Endothelial cell of umbilical vein (primary cell): ENCODE results near the gene PEDS1. TPM values are rescaled to one million over a fixed set of nuclear protein-coding genes. Genes with fewer than 3 reads are reported as not detected.

Experiments used
- Bru-seq: library from RNA; stranded (reverse); fragments of 400-500 nt; gene quantifications from one replicate; lab custom pipeline; 2021; lab: Mats Ljungman, UMichigan
- BruChase-seq, 2 experiments: library from RNA; stranded (reverse); fragments of 400-500 nt; gene quantifications; one replicate each; lab custom pipeline; 2021; lab: Mats Ljungman, UMichigan
- BruUV-seq: library from RNA; stranded (reverse); fragments of 400-500 nt; replicated peaks from 2 replicates; lab custom pipeline; 2021; lab: Mats Ljungman, UMichigan
- CTCF ChIA-PET: fragments of 300-600, 350-600 bp; sonication (Branson Sonifier 250); formaldehyde crosslinking; loops from one replicate; lab custom pipeline; 2021; ENCODE audit warnings: antibody characterized with exemption, inconsistent platforms; lab: Charles Lee
- POLR2A ChIA-PET: fragments of 300-600, 350-600 bp; sonication (Branson Sonifier 250); formaldehyde crosslinking; loops from one replicate; lab custom pipeline; 2021; ENCODE audit warnings: antibody characterized with exemption, inconsistent platforms; lab: Charles Lee
- DNase-seq: peaks from one replicate; pipeline ENCODE4 v3.0.0-alpha.2; 2011; ENCODE audit warnings: low read depth, low spot score
- FAIRE-seq: peaks from 2 replicates; lab custom pipeline; 2011; peaks lifted over from hg19 to GRCh38; lab: Jason Lieb, UNC
- H2AFZ ChIP-seq: 2 replicates; pipeline ENCODE4 v1.6.0; 2012; ENCODE audit warnings: low read depth, low read length, control low read depth, inconsistent platforms
- H3K27ac ChIP-seq: 2 replicates; pipeline ENCODE4 v1.5.1; 2011; ENCODE audit warnings: low read depth, mild to moderate bottlenecking, control low read depth, low read length, moderate library complexity; ENCODE audit not compliant: insufficient read depth
- H3K27me3 ChIP-seq, 2 experiments: 2 replicates each; pipeline versions ENCODE4 v1.6.0 to v1.6.1; 2011; ENCODE audit warnings: low read length in 2 of 2, mixed read lengths in 1 of 2; ENCODE audit not compliant: control insufficient read depth in 2 of 2, insufficient read depth in 2 of 2
- H3K36me3 ChIP-seq, 2 experiments: 2 replicates in 1 of 2; 3 replicates in 1 of 2; pipeline ENCODE4 v1.5.1; 2011; ENCODE audit warnings: low read length in 2 of 2, mild to moderate bottlenecking in 1 of 2, moderate library complexity in 1 of 2; ENCODE audit not compliant: control insufficient read depth in 2 of 2, insufficient read depth in 2 of 2; ENCODE audit errors: extremely low read depth in 1 of 2
- H3K4me1 ChIP-seq: 3 replicates; pipeline ENCODE4 v1.5.1; 2011; ENCODE audit warnings: mild to moderate bottlenecking, low read length; ENCODE audit not compliant: control insufficient read depth, insufficient read depth; ENCODE audit errors: extremely low read depth
- H3K4me2 ChIP-seq: 2 replicates; pipeline ENCODE4 v1.6.1; 2011; ENCODE audit warnings: low read length, control low read depth, mixed read lengths; ENCODE audit not compliant: insufficient read depth
- H3K4me3 ChIP-seq, 3 experiments: fragments of 200-600 bp in 1 of 3; sonication (generic), shearing (Covaris generic) in 1 of 3; replicated peaks in 1 of 3; 2 replicates each; pipeline ENCODE4 v1.5.1; 2011 to 2016; ENCODE audit warnings: control low read depth in 3 of 3, low read length in 3 of 3, mild to moderate bottlenecking in 2 of 3, inconsistent platforms in 1 of 3, low read depth in 1 of 3, moderate library complexity in 1 of 3; ENCODE audit not compliant: insufficient read depth in 1 of 3
- H3K79me2 ChIP-seq: 2 replicates; pipeline ENCODE4 v1.6.0; 2012; ENCODE audit warnings: low read length, inconsistent platforms; ENCODE audit not compliant: control insufficient read depth, insufficient read depth
- H3K9ac ChIP-seq: replicated peaks from 2 replicates; pipeline ENCODE3; 2011; ENCODE audit warnings: low read length, control low read depth; ENCODE audit not compliant: insufficient read depth; ENCODE audit errors: extremely low read depth
- H3K9me1 ChIP-seq: replicated peaks from 3 replicates; pipeline ENCODE4 v1.6.0; 2011; ENCODE audit warnings: mild to moderate bottlenecking, low read length; ENCODE audit not compliant: control insufficient read depth, insufficient read depth; ENCODE audit errors: extremely low read depth
- H3K9me3 ChIP-seq: replicated peaks from 2 replicates; pipeline ENCODE4 v1.5.1; 2012; ENCODE audit warnings: low read length, inconsistent platforms; ENCODE audit not compliant: control insufficient read depth, insufficient read depth
- H4K20me1 ChIP-seq: replicated peaks from 2 replicates; pipeline ENCODE3; 2011; ENCODE audit warnings: mild to moderate bottlenecking, low read length; ENCODE audit not compliant: control insufficient read depth, insufficient read depth; ENCODE audit errors: extremely low read depth
- EZH2 ChIP-seq: IDR thresholded peaks from 2 replicates; pipeline ENCODE4 v1.6.1; 2012; ENCODE audit warnings: borderline replicate concordance, low read depth, mild to moderate bottlenecking, moderate library complexity, low read length, inconsistent platforms; ENCODE audit not compliant: severe bottlenecking
- FOS ChIP-seq: IDR thresholded peaks from 2 replicates; pipeline ENCODE4 v1.6.1; 2011; ENCODE audit warnings: mild to moderate bottlenecking, low read length, moderate library complexity, borderline replicate concordance; ENCODE audit not compliant: insufficient read depth
- GATA2 ChIP-seq: IDR thresholded peaks from 2 replicates; pipeline ENCODE4 v1.7.0; 2011; ENCODE audit warnings: low read depth, mild to moderate bottlenecking, moderate library complexity, mixed read lengths, low read length; ENCODE audit not compliant: insufficient read length, insufficient read depth
- JUN ChIP-seq: IDR thresholded peaks from 2 replicates; pipeline ENCODE4 v1.6.1; 2011; ENCODE audit warnings: borderline replicate concordance, low read depth; ENCODE audit not compliant: insufficient read length, insufficient read depth
- MYC ChIP-seq: IDR thresholded peaks from one replicate; pipeline ENCODE4 v1.6.1; 2011; ENCODE audit warnings: mild to moderate bottlenecking, low read depth, low read length
- POLR2A ChIP-seq: IDR thresholded peaks from 2 replicates; pipeline ENCODE4 v1.6.1; 2012; ENCODE audit warnings: low read depth, mild to moderate bottlenecking, control low read depth, low read length
- POLR2AphosphoS5 ChIP-seq: IDR thresholded peaks from 2 replicates; pipeline ENCODE4 v1.6.1; 2012; ENCODE audit warnings: low read depth, mild to moderate bottlenecking, control low read depth, low read length, moderate library complexity; ENCODE audit not compliant: insufficient read depth
- dilution Hi-C: fragments of 300-500 bp; cut with MboI; formaldehyde crosslinking; loops from one replicate; pipeline ENCODE4 v1.15.0; 2019; ENCODE audit warnings: low sequenced_read_pairs; ENCODE audit not compliant: extremely low pct_ligation_motif_present
- intact Hi-C: fragments of 100-400 bp; cut with micrococcal nuclease; formaldehyde crosslinking; loops from one replicate; pipeline ENCODE4 v1.10.0; 2022
- long read RNA-seq: library from polyadenylated mRNA; stranded (forward); transcript quantifications from one replicate; pipeline ENCODE4 v2.0.0, GENCODE V29; 2021
- polyA minus RNA-seq, 3 experiments: library from RNA; depleted of rRNA, polyadenylated mRNA; stranded (reverse); fragments of >200 nt; gene quantifications; 1 replicate in 1 of 3; 2 replicates in 2 of 3; pipeline ENCODE4 v1.2.3, GENCODE V29; 2011
- polyA plus RNA-seq, 4 experiments: library from polyadenylated mRNA; depleted of rRNA in 3 of 4; stranded (reverse) in 3 of 4; unstranded in 1 of 4; fragments of >200 nt; gene quantifications; 2 replicates each; pipeline versions ENCODE4 v1.2.1 to v1.2.3, GENCODE V29; 2011 to 2012; ENCODE audit warnings: missing spikeins in 1 of 4
- total RNA-seq: library from RNA; stranded (reverse); gene quantifications from 2 replicates; pipeline ENCODE4 v1.2.3, GENCODE V29; 2021
- TF ChIP-seq, protein P1 (sequence below), 2 donors: IDR thresholded peaks; 1 replicate in 1 of 2; 2 replicates in 1 of 2; pipeline ENCODE4 v1.5.1; 2011; ENCODE audit warnings: low read length in 2 of 2, mild to moderate bottlenecking in 2 of 2, moderate library complexity in 2 of 2, control low read depth in 1 of 2, inconsistent platforms in 1 of 2, low read depth in 1 of 2; ENCODE audit not compliant: insufficient read depth in 1 of 2; ENCODE audit errors: extremely low read depth in 1 of 2
- TF ChIP-seq, protein P2 (sequence below): IDR thresholded peaks from 2 replicates; pipeline ENCODE4 v1.6.1; 2011; ENCODE audit not compliant: insufficient read depth, insufficient read length

PEDS1 gene
- total RNA-seq (62.7 and 71.9 TPM in 2 replicates), polyA plus RNA-seq (131 and 182 TPM in 2 replicates), polyA minus RNA-seq (125 and 128 TPM in 2 replicates), Bru-seq, nascent RNA (percentile 73 among the genes with signal in this experiment), BruChase-seq, experiment 1, labeled RNA remaining after a 6-hour chase (percentile 98 among the genes with signal in this experiment), BruChase-seq, experiment 2, labeled RNA remaining after a 2-hour chase (percentile 96 among the genes with signal in this experiment)
- polyA plus RNA-seq (2011; cell fraction: cytosol; rRNA removed) = 77.9 and 89.4 TPM in 2 replicates
- polyA plus RNA-seq (2011; cell fraction: nucleus; rRNA removed) = 40.6 and 46.8 TPM in 2 replicates
- polyA plus RNA-seq (2012) = 72.8 and 86.0 TPM in 2 replicates
- polyA minus RNA-seq (2011; cell fraction: cytosol; rRNA and poly(A)+ RNA removed) = 47.9 TPM
- polyA minus RNA-seq (2011; cell fraction: nucleus; rRNA and poly(A)+ RNA removed) = 16.3 and 20.4 TPM in 2 replicates
- long read RNA-seq, full-length matches to known transcripts = 192 of 271 reads
- long read RNA-seq, partial matches to known transcripts = 13 of 271 reads
- long read RNA-seq, other reads (novel, unspliced or antisense) = 66 of 271 reads

- intact Hi-C loops = loop anchor here (1.0 to 5.0 kb wide), 4 partner anchors 13 to 1426 kb away; partner anchors contain the start of genes SNAI1 and UBE2V1
Measured at GRCh38 chr20:50153500-50154377, at the start of gene PEDS1. TSS of gene PEDS1 (minus strand) at chr20:50153723. CDS start at chr20:50153637, 86 bp downstream.

More at GRCh38 chr20:50153500-50154377, at the start of gene PEDS1:
- H3K27me3 ChIP-seq = no peaks in the 10 kb centered on the region
- peaks cover 39% of the 10 kb centered on the region for H3K4me1 ChIP-seq
- peak within 1 kb of the TSS; percentile 56 for H2AFZ ChIP-seq
- H3K4me2 ChIP-seq = peak within 1 kb of the TSS; percentile 90
- POLR2A ChIA-PET = interaction anchor here (0.9 to 1.8 kb wide), 5 partner anchors 12 to 33 kb away, joined by 3 to 11 read pairs (median 5); no protein-coding TSS in a partner anchor
- H3K9ac ChIP-seq = peak within 1 kb of the TSS; percentile 82
- H3K4me3 ChIP-seq = peak within 1 kb of the TSS; percentile 53 to 86 (median 80)
- TSS peak; percentile 51 for BruUV-seq
- TF ChIP-seq GATA2 (no peak), MYC (no peak), POLR2AphosphoS5 (peak; percentile 80), JUN (no peak), EZH2 (no peak), FOS (no peak), POLR2A (peak; percentile 90)
- TF ChIP-seq, protein P1, sequence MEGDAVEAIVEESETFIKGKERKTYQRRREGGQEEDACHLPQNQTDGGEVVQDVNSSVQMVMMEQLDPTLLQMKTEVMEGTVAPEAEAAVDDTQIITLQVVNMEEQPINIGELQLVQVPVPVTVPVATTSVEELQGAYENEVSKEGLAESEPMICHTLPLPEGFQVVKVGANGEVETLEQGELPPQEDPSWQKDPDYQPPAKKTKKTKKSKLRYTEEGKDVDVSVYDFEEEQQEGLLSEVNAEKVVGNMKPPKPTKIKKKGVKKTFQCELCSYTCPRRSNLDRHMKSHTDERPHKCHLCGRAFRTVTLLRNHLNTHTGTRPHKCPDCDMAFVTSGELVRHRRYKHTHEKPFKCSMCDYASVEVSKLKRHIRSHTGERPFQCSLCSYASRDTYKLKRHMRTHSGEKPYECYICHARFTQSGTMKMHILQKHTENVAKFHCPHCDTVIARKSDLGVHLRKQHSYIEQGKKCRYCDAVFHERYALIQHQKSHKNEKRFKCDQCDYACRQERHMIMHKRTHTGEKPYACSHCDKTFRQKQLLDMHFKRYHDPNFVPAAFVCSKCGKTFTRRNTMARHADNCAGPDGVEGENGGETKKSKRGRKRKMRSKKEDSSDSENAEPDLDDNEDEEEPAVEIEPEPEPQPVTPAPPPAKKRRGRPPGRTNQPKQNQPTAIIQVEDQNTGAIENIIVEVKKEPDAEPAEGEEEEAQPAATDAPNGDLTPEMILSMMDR (IDR thresholded peaks at IDR 0.05; ENCODE audit: extremely low read depth in 1 of 2, insufficient read depth in 1 of 2, low read depth in 1 of 2, low read length in 2 of 2) = no peak
- TF ChIP-seq, protein P2, sequence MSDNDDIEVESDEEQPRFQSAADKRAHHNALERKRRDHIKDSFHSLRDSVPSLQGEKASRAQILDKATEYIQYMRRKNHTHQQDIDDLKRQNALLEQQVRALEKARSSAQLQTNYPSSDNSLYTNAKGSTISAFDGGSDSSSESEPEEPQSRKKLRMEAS = peak; percentile 59
- FAIRE-seq (peak; percentile 95), DNase-seq (peak; percentile 88)
- H3K9me1 ChIP-seq = no peaks in the 10 kb centered on the region
- H4K20me1 ChIP-seq = no peaks in the 10 kb centered on the region
- H3K27ac ChIP-seq = peak within 1 kb of the TSS; percentile 77
- H3K36me3 ChIP-seq = peaks cover 0 to 3% of the 10 kb centered on the region in 2 experiments
- H3K79me2 ChIP-seq = peaks cover 46% of the 10 kb centered on the region
- CTCF ChIA-PET = interaction anchor here (0.6 to 4.7 kb wide), 14 partner anchors 10 to 175 kb away, joined by 3 to 41 read pairs (median 5); no protein-coding TSS in a partner anchor
- no peaks in the 10 kb centered on the region for H3K9me3 ChIP-seq
- dilution Hi-C loops = no loop called here
